PC-9 (cell line): ENCODE results near the gene PSMB9.

Source experiments
- EZH2 ChIP-seq: fragments of 200-600 bp; sonication (generic); IDR thresholded peaks from 2 replicates; pipeline ENCODE4 v1.8.0; 2017; ENCODE audit warnings: antibody characterized with exemption, low read depth
- TF ChIP-seq, protein P1 (sequence below): fragments of 200-600 bp; sonication (generic); conservative IDR thresholded peaks from 2 replicates; pipeline ENCODE4 v1.6.1; 2017; ENCODE audit warnings: mixed run types, antibody characterized with exemption, mild to moderate bottlenecking, moderate library complexity

DNA sequence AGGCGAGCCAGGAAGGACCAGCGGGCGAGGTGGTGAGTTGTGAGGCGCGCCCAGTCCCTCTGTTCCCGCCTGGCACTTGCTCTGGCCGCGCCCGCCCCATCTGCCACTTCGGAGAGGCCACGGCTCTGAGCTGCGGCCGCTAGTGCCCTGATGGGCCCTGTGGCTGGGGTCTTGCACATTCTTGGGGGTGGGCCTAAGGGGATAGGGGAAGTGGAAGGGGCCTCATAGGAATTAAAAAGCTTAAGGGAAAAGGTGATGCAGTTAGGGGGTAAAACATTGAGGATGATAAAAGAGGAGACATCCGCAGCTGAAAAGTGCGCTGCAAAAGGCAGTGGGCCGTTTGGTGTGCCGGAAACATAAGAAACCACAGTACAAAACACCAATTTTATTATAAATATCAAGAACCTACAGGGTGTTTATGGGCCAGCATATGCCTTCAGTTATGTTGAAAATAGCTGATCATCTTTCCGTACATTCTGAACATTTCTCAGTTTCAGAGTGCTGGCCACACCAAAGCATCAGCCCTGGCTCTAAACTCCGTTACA, 9.1 kb upstream of the PSMB9 start:
- TF ChIP-seq, protein P1, sequence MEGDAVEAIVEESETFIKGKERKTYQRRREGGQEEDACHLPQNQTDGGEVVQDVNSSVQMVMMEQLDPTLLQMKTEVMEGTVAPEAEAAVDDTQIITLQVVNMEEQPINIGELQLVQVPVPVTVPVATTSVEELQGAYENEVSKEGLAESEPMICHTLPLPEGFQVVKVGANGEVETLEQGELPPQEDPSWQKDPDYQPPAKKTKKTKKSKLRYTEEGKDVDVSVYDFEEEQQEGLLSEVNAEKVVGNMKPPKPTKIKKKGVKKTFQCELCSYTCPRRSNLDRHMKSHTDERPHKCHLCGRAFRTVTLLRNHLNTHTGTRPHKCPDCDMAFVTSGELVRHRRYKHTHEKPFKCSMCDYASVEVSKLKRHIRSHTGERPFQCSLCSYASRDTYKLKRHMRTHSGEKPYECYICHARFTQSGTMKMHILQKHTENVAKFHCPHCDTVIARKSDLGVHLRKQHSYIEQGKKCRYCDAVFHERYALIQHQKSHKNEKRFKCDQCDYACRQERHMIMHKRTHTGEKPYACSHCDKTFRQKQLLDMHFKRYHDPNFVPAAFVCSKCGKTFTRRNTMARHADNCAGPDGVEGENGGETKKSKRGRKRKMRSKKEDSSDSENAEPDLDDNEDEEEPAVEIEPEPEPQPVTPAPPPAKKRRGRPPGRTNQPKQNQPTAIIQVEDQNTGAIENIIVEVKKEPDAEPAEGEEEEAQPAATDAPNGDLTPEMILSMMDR = no peak
- no peak for TF ChIP-seq EZH2
